NCI-H510A treated with DMSO at 0.1 percent for 48 hours (cell line): ENCODE measurements around the gene SMARCA2.

Source experiments
- DNase-seq: peaks from one replicate; lab custom pipeline; 2025; lab: John Stamatoyannopoulos, UW

SMARCA2 gene

DNA sequence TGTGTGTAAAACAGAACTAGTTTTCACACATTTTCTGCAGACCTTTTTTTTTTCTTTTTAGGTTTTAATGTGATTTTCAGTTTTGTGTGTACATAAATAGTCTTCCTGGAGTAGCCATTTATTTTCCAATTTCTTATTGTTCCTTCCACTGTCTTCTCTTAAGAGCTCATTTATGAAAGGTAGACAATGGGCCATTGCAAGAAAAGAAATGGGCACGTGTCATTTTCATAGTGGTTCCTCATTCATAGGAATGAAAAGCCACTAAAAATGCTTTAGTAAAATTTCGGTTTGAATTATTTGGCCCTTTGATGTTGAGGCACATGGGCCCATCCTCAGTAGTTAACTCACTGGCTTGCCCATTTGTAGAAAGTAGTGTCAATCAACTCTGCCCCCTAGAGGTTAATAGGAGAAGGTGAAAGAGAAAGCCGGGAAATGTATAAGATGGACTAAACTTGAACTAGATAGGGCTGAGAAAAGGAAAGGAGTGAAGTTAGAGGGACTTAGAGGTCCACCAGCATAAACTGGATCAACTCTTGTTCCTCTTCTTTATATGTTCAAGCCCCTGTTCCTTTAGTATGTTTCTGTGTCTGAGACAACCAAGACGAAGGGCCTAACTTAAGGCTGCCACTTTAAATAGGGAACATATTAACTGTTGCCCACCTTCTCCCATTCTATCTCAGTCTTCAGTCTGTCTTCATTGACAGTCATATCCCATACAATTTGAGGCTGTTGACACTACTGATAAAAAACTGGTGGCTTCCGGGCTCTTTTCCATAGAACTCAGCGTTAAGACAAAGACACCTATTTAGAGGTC lies 72.6 kb downstream of the SMARCA2 start:
- peak; percentile 2 for DNase-seq

DNA sequence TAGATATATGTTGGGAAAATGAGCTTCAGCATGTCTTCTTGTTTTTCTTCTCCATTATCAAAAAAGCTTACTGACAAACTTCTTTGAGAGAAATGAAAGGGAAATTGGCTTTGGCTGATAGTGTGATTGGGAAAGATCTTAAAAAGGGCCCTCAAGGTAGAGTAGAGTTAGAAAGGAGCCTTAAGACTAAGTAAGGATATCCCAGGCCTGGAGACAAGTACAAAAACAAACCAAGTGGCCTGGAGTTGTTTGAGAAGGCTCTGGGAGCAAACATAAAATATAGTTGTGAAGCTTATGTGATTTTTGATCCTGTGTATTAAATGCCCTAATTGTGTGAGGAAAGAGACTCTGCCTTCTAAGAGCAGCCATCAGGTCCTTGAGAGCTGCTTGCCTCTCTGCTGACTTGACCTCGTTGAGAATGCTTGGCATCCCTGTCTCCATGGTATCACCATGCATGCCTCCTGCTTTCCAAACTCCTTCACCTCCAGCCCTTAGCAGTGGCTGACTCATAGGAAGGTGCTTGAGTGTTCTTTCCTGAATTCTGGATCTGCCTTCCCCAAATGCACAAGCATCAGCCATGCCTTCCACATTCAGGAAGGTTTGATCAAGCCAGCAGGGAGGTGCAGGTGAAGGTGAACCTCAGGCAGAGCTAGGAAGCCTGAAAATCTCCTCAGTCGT lies 78.9 kb downstream of the SMARCA2 start:
- DNase-seq, result no peak

DNA sequence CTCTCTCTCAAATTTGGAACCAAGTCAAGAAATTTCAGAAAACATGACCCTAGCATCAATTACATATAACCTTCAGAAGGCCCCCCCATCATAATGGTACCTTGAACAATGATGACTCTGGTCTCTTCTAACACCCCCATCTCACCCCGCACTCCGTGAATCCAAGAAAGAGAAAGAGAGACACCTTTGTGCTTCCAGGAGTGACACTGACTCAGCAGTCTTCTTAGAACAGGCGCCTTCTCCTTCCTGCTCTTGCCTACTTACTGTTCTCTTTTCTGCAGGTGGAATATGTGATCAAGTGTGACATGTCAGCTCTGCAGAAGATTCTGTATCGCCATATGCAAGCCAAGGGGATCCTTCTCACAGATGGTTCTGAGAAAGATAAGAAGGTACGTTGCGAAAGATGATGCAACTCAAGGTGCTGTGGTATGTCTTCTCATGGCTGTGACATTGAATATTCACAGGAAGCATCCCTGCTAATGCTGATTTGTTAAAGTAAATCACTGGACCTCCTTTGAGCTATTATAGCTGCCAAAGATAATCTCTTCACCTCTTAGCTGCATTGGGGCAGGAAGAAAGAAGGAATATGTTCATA lies 81.3 kb downstream of the SMARCA2 start:
- DNase-seq, result no peak

GRCh38 chr9:2106666-2107065 lies 91.5 kb downstream of the SMARCA2 start:
- DNase-seq, result no peak

GRCh38 chr9:2107906-2108451 lies 92.8 kb downstream of the SMARCA2 start:
- DNase-seq, result no peak

DNA sequence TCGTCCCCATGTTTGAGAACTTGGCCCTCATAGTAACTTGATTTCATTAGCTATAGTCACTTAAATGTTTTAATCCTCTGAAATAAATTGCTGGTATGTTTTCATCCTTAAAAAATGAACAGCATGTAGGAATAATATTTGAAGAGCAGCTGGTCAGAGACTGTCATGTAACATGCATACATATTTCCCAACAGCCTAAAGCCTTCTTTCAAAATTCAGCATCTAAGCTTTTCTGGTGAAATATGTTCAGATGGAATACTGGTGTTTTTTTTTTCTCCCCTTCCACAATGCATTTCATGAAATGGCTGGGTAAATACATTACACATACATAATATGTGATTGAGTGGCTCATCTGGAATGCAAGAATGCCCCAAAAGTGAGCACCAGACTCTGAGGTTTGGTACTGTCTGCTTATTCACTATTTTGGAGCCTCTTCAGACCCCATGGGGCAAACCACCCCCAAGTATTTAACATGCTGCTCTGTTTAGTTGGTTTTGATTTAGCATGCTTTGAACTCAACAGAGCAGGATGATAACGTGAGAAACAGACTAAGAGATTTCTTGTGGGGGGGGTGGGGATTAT lies 94.0 kb downstream of the SMARCA2 start:
- no peak for DNase-seq

GRCh38 chr9:2110036-2110435 lies 94.9 kb downstream of the SMARCA2 start:
- no peak for DNase-seq

GRCh38 chr9:2116073-2116472 lies 100.9 kb downstream of the SMARCA2 start:
- no peak for DNase-seq

- DNase-seq, result no peak
Observed at GRCh38 chr9:2117527-2117926, 102.4 kb downstream of the SMARCA2 start.

- no peak for DNase-seq
Observed at GRCh38 chr9:2119566-2119965, 104.4 kb downstream of the SMARCA2 start.

GRCh38 chr9:2120926-2121689 lies 106.0 kb downstream of the SMARCA2 start:
- no peak for DNase-seq

- DNase-seq, result no peak
Observed at GRCh38 chr9:2122299-2122698, 107.2 kb downstream of the SMARCA2 start.

DNA sequence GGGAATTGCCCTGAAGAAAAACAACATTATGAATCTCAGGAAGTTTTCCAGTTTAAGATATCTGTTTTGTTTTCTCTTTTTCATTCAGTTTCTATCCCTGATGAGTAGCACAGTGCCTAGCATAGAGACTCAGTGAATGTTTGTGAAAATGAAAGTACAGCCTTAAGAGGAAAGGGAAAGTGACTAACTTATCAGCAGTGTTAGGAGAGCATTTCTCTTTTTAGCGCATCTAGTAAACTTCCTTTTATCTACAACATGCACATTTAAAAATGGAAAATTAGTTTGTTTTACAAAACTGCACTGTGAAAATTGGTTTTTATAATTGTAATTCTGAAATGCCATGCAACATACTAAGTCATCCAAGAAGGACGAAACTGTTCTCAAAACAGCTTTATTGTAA lies 110.8 kb downstream of the SMARCA2 start:
- DNase-seq, result no peak

DNA sequence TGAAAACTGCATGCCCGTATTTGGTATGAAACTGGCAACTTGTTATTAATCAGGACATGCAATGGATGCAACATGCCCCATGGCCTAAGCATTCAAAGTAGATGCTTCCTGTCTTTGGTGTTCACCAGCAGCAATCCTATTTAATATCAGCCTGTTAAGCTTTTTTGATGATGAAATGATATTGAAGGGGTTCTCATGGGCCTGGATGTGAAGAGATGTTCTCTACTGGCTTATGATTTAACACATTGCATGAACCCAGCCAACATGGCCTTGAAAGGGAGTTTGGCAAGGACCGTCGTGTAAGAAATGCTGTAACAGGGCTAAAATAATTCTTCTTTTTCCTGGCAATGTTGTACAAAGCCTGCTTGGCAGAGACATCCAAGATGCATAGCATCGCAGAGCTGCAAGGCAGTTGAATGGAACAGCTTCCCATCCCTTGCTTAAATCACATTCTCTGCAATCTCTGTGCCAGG lies 111.2 kb downstream of the SMARCA2 start:
- DNase-seq, result no peak

DNA sequence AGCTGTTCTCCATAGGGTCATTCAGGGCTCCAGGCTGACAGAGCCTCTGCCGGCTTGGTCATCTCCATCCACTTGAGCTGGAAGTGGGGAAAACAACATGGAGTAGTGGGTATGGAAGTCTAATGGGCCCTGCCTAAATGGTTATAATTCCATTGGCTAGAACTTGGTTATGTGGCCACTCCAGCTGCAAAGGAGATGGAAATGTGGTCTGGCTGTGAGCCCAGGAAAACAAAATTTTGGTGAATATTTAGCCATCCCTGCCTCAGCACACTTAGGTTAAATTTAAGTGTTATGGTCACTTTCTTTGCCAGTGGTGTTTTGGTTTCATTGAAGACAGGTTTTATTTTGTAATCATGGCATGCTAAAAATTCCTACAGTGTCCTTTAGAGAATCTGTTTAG lies 112.3 kb downstream of the SMARCA2 start:
- no peak for DNase-seq

- no peak for DNase-seq
Observed at GRCh38 chr9:2128141-2128540, 113.0 kb downstream of the SMARCA2 start.

DNA sequence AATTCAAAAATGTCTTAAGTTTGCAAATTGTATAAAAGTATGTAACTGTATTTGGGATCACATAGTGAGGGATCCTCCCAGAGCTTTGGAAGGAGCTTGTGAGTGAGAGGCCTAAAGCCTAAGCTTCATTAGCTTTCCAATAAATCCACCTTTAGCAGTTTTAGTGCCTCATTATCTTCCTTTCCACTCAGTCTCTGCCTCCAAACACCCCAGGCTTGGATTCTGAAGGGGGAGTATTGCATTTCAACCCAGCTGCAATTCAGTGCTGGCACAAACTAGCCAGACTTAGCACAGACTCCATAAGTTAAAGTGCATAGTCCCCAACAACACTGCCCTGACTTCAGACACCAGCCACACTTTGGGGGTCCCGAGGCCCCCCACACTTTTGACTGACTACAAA lies 113.5 kb downstream of the SMARCA2 start:
- no peak for DNase-seq

DNA sequence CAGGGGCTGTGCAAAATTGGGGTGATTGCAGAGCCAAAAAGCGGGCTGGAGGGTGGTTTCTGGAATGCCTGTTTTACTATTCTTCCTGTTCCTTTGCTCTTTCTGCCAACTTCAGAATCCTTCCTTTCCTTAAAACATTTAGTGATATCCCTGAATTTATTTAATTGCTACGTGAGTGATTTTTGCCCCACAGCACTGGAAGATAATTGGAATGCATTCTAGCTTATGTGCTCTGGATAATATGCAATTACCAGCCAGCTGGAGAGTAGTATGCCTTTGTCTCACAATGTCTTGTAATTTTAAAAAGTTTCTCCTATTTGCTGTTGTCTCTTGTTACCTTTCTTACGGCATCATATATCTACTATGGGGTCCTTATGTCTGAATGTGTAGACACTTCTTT lies 115.8 kb downstream of the SMARCA2 start:
- DNase-seq, result no peak

DNA sequence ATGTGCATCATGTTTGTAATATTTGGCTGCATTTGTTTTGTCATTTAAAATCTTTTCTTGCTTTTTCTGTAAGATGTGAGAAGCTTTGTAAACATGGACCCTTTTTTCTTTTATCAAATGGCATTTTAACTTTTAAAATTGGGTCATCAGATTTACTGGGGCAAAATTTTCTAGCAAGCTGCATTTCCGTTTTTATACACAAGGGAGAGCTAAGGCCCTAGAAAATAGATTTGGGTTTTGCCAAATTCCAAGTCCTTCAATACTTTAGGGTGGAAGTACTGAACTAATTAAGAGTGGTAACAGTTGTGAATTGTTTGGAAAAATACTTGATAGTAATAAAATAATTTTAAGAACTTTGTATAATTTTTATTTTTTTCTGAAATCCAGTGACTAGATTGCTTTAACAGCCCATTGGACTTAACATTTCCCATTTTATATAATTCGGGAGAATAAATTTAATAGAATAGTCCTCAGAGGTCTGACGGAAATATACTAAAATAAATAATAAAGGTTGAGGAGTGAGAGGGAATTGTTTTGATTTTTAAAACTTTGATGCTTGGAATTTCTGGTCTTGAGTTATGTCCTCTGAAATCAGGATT lies 117.4 kb downstream of the SMARCA2 start:
- DNase-seq, result no peak

- DNase-seq, result no peak
Observed at GRCh38 chr9:2134391-2134790, 119.2 kb downstream of the SMARCA2 start.

- DNase-seq, result no peak
Observed at GRCh38 chr9:2138646-2139045, 123.5 kb downstream of the SMARCA2 start.
